ENCODE measurements around the gene TUBB2A. TPM values are rescaled to one million over a fixed set of nuclear protein-coding genes. Genes with fewer than 3 reads are reported as not detected.
"Not testable (repeated sequence)": the region's sequence is repeated elsewhere in the genome, so short reads cannot be mapped to it uniquely, and the experiment has no call there.

Gene TUBB2A
- total RNA-seq, 6 experiments from 2014 or later, result 32.8 to 136 (median 83.8) TPM

DNA sequence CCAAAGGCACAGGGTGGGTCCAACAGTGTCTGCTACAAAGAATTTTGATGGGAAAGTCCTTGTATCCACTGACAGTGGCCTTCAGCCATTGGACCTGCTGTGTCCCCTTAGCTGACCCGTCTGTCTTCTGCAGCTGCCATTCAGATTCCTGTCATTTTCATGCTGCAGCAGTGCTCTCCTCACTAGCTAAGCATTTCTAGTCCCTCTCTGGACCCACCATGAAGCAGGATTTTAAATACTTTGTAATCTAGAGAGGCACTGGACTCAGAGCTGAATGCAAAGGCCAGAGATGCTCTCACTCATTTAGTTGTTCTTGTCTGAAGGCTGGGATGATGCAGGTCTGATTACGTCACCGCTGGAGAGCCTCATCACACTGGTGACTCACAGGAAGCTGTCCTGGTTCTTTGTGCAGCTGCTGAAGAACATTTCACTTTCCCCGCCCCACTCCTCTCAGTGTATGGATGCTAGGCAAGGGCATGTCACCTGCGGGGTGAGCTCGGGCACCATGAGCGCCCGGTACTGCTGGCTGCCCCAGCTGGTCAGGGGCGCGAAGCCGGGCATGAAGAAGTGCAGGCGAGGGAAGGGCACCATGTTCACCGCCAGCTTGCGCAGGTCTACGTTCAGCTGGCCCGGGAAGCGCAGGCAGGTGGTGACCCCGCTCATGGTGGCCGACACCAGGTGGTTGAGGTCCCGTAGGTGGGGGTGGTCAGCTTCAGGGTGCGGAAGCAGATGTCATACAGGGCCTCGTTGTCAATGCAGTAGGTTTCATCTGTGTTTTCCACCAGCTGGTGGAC is 19.4 kb upstream of the TUBB2A start:
- no peaks in the 10 kb centered on the region for H3K4me1 ChIP-seq
- intact Hi-C loops (cut with DNase I), result no loop called here
- TF ChIP-seq POLR2A (IDR thresholded peaks at IDR 0.05), result no peak
- H3K27ac ChIP-seq, result no peak overlapping the region
- DNase-seq (peak in 1 of 3 donors; percentile 40), ATAC-seq (peak in 2 of 4 donors; percentile 22 to 84)
- H3K36me3 ChIP-seq, result no peaks in the 10 kb centered on the region
- WGBS (ENCODE audit: insufficient coverage, low coverage, low lambda C conversion rate, missing lambda C conversion rate), result 85% methylated on average over 10 of the region's 22 CpGs
- H3K27me3 ChIP-seq, result no peaks in the 10 kb centered on the region
- H3K9me3 ChIP-seq, result no peaks in the 10 kb centered on the region
- H3K4me3 ChIP-seq, result no peak overlapping the region

DNA sequence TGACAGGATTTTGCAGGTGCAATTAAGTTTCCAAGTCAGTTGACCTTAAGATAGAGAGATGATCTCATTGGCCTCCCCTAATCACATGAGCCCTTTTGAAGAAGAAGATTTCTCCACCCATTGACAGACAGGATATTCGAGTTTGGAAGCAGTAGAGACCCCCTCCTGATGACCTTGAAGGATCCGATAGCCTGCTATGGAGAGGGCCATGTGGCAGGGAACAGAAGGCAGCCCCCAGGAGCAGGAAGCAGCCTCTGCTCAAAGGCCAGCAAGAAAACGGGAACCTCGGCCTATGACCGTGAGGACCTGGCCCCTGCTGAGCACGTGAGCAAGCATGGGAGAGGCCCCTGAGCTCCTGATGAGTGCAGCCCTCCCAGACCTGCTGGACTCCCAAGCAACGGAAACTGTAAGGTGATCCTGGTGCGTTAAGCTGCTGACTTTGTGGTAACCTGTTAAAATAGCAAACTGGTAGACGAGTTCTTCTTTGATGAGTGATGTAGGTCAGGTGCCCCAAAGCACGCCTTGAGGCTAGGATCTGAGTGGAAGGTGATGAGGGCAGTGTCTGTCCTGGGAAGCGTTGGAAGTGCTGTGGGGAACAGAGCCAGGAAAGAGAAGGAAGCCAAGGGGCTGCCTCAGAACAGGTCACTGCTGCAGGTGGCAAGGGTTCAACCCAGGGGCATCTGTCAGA is 18.5 kb upstream of the TUBB2A start:
- no peak overlapping the region for H3K27ac ChIP-seq
- no peaks in the 10 kb centered on the region for H3K4me1 ChIP-seq
- H3K27me3 ChIP-seq, result no peaks in the 10 kb centered on the region
- WGBS (ENCODE audit: insufficient coverage, low coverage, low lambda C conversion rate, missing lambda C conversion rate), result 56% methylated on average over 5 of the region's 11 CpGs
- H3K36me3 ChIP-seq, result no peaks in the 10 kb centered on the region
- no peak overlapping the region for H3K4me3 ChIP-seq
- DNase-seq, result no peak
- no peak for ATAC-seq
- TF ChIP-seq POLR2A (IDR thresholded peaks at IDR 0.05) (no peak), CTCF (IDR thresholded peaks at IDR 0.05) (no peak)
- intact Hi-C loops (cut with DNase I), result no loop called here
- H3K9me3 ChIP-seq, result no peaks in the 10 kb centered on the region

DNA sequence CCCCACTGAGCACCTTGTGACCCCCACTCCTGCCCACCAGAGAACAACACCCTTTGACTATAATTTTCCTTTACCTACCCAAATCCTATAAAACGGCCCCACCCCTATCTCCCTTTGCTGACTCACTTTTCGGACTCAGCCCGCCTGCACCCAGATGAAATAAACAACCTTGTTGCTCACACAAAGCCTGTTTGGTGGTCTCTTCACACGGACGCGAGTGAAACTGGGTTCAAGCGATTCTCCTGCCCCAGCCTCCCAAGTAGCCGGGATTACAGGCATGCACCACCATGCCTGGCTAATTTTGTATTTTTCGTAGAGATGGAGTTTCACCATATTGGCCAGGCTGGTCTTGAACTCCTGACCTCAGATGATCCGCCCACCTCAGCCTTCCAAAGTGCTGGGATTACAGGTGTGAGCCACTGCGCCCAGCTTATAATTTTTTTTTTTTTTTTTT is 16.3 kb upstream of the TUBB2A start:
- H3K36me3 ChIP-seq; H3K27ac ChIP-seq; DNase-seq; ATAC-seq; H3K4me3 ChIP-seq; H3K4me1 ChIP-seq; intact Hi-C loops (cut with DNase I); H3K27me3 ChIP-seq; H3K9me3 ChIP-seq: not testable (repeated sequence)
- WGBS (ENCODE audit: insufficient coverage, low coverage, low lambda C conversion rate, missing lambda C conversion rate), result 91% methylated on average over 11 of the region's 11 CpGs

DNA sequence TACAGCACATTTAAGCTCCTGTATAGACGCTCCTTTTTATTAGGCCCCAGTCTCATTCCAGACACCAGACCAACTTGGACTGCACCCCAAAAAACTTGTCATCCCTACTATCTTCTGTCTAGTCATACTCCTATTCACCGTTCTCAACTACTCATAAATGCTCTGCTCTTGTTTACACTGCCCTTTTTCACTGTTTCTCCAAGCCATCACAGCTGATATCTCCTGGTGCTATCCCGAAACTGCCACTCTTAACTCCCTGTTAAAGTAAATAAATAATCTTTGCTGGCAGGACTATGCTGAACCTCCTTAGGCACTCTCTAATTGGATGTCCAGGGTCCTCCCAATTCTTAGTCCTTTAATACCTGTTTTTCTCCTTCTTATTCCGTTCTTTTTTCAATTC is 15.4 kb upstream of the TUBB2A start:
- H3K4me1 ChIP-seq; DNase-seq; H3K27me3 ChIP-seq; intact Hi-C loops (cut with DNase I); H3K27ac ChIP-seq; H3K36me3 ChIP-seq; ATAC-seq; H3K4me3 ChIP-seq; H3K9me3 ChIP-seq: not testable (repeated sequence)
- whole genome bisulfite sequencing (ENCODE audit: insufficient coverage, low coverage, low lambda C conversion rate, missing lambda C conversion rate), result 74% methylated on average over 4 of the region's 4 CpGs

- H3K27me3 ChIP-seq; intact Hi-C loops (cut with DNase I); H3K4me3 ChIP-seq; DNase-seq; ATAC-seq; H3K27ac ChIP-seq; H3K9me3 ChIP-seq; H3K36me3 ChIP-seq; H3K4me1 ChIP-seq: not testable (repeated sequence)
- WGBS (ENCODE audit: insufficient coverage, low coverage, low lambda C conversion rate, missing lambda C conversion rate), result 80% methylated on average over 10 of the region's 17 CpGs
Observed at GRCh38 chr6:3171313-3172175, 14.2 kb upstream of the TUBB2A start.

DNA sequence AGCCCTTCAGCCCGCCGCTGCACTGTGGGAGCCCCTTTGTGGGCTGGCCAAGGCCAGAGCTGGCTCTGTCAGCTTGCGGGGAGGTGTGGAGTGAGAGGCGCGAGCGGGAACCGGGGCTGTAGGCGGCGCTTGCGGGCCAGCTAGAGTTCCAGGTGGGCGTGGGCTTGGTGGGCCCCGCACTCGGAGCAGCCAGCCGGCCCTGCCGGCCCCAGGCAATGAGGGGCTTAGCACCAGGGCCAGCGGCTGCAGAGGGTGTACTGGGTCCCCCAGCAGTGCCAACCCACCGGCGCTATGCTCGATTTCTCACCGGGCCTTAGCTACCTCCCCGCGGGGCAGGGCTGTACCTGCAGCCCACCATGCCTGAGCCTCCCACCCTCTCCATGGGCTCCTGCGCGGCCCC is 13.3 kb upstream of the TUBB2A start:
- H3K9me3 ChIP-seq; H3K27ac ChIP-seq; H3K27me3 ChIP-seq; ATAC-seq; H3K4me1 ChIP-seq; H3K4me3 ChIP-seq; H3K36me3 ChIP-seq; intact Hi-C loops (cut with DNase I); DNase-seq: not testable (repeated sequence)
- WGBS (ENCODE audit: insufficient coverage, low coverage, low lambda C conversion rate, missing lambda C conversion rate), result no CpG with 5 or more reads among the region's 24 CpGs

DNA sequence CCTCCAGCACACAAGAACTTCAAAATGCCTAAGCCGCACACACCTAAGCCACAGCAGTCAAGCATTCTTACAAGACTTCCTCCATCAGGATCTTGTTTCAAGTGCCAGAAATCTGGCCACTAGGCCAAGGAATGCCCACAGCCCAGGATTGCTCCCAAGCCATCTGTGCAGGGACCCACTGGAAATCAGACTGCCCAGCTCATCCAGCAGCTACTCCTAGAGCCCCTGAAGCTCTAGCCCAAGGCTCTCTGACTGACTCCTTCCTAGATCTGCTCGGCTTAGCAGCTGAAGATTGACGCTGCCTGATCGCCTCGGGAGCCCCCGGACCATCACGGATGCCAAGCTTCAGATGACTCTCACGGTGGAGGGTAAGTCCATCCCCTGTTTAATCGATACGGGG is 10.7 kb upstream of the TUBB2A start:
- ATAC-seq; H3K9me3 ChIP-seq; H3K4me3 ChIP-seq; H3K27me3 ChIP-seq; H3K27ac ChIP-seq; H3K36me3 ChIP-seq; DNase-seq; intact Hi-C loops (cut with DNase I); H3K4me1 ChIP-seq: not testable (repeated sequence)
- no CpG with 5 or more reads among the region's 10 CpGs for WGBS (ENCODE audit: insufficient coverage, low coverage, low lambda C conversion rate, missing lambda C conversion rate)

DNA sequence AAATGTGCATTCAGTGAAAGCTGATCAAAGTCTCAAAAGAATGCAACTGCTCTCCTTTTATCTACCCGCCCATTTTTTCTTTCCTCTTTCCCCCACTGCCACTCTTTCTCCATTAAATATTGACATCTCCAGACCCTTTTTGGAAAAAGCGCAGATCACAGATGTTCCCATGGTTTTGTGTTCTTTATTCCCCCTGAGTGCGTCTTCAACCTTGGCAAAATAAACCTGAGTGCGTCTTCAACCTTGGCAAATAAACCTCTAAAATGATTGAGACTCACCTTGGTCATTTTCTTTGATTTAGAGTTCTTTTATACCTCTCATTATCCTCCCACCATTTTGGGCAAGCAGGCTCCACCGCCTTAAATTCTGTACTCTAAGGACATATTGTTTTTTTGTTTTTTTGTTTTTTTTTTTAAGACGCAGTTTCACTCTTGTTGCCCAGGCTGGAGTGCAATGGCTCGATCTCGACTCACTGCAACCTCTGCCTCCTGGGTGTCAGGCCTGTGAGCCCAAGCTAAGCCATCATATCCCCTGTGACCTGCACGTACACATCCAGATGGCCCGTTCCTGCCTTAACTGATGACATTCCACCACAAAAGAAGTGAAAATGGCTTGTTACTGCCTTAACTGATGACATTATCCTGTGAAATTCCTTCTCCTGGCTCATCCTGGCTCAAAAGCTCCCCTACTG is 9.3 kb upstream of the TUBB2A start:
- H3K27me3 ChIP-seq; H3K9me3 ChIP-seq; H3K4me3 ChIP-seq; intact Hi-C loops (cut with DNase I); H3K27ac ChIP-seq; ATAC-seq; H3K36me3 ChIP-seq; H3K4me1 ChIP-seq; DNase-seq: not testable (repeated sequence)
- 95% methylated on average over 5 of the region's 10 CpGs for WGBS (ENCODE audit: insufficient coverage, low coverage, low lambda C conversion rate, missing lambda C conversion rate)
